IMR-90 (cell line): Measurements from ENCODE around the gene FAM76A. TPM values are rescaled to one million over a fixed set of nuclear protein-coding genes. Genes with fewer than 3 reads are reported as not detected.

Experiments
- ATAC-seq: fragments of 200-7000 bp; cut with Tn5 transposase; 2 replicates; pipeline ENCODE4 v1.9.1; 2020; ENCODE audit warnings: low read depth, mild to moderate bottlenecking, moderate library complexity
- BruUV-seq: library from RNA; stranded (reverse); fragments of 400-500 nt; replicated peaks from 2 replicates; lab custom pipeline; 2021; lab: Mats Ljungman, UMichigan
- CTCF ChIA-PET: fragments of 300-600 bp; formaldehyde crosslinking; extraction: SDS; loops from one replicate; lab custom pipeline; 2021; ENCODE audit warnings: antibody characterized with exemption; lab: Yijun Ruan, JAX
- POLR2A ChIA-PET: fragments of 300-600 bp; sonication (Branson Sonifier 250); formaldehyde crosslinking; loops from one replicate; lab custom pipeline; 2022; ENCODE audit warnings: antibody characterized with exemption; ENCODE audit not compliant: unreplicated experiment; lab: Charles Lee
- DNase-seq: peaks from one replicate; pipeline ENCODE4 v3.0.0; 2013
- H2AFZ ChIP-seq: replicated peaks from 2 replicates; pipeline ENCODE3; 2013; ENCODE audit warnings: low read length, mild to moderate bottlenecking; ENCODE audit not compliant: poor library complexity
- H2AK5ac ChIP-seq: 2 replicates; pipeline ENCODE4 v1.6.1; 2013; ENCODE audit warnings: low read depth, low read length, inconsistent platforms
- H2AK9ac ChIP-seq: replicated peaks from 2 replicates; pipeline ENCODE3; 2013; ENCODE audit warnings: mild to moderate bottlenecking, low read depth, low read length, moderate library complexity; ENCODE audit not compliant: poor library complexity
- H2BK120ac ChIP-seq: 2 replicates; pipeline ENCODE4 v1.6.1; 2013; ENCODE audit warnings: low read depth, low read length, inconsistent platforms
- H2BK15ac ChIP-seq: 3 replicates; pipeline ENCODE4 v1.6.1; 2013; ENCODE audit warnings: low read depth, low read length, inconsistent platforms
- H2BK20ac ChIP-seq: 2 replicates; pipeline ENCODE4 v1.6.1; 2013; ENCODE audit warnings: low read depth, mild to moderate bottlenecking, inconsistent platforms, low read length, moderate library complexity
- H2BK5ac ChIP-seq: 2 replicates; pipeline ENCODE4 v1.6.1; 2013; ENCODE audit warnings: mild to moderate bottlenecking, low read depth, low read length, inconsistent platforms; ENCODE audit not compliant: poor library complexity, severe bottlenecking
- H3K14ac ChIP-seq: replicated peaks from 2 replicates; pipeline ENCODE4 v1.6.1; 2013; ENCODE audit warnings: low read depth, low read length, inconsistent platforms
- H3K18ac ChIP-seq: 2 replicates; pipeline ENCODE4 v1.6.1; 2013; ENCODE audit warnings: low read depth, low read length, control low read depth
- H3K23ac ChIP-seq: 2 replicates; pipeline ENCODE4 v1.6.1; 2013; ENCODE audit warnings: low read depth, low read length, inconsistent platforms
- H3K27ac ChIP-seq: 2 replicates; pipeline ENCODE4 v1.5.1; 2013; ENCODE audit warnings: mild to moderate bottlenecking, control low read depth, low read length; ENCODE audit not compliant: insufficient read depth
- H3K27me3 ChIP-seq: 2 replicates; pipeline ENCODE4 v1.6.1; 2013; ENCODE audit warnings: low read length; ENCODE audit not compliant: control insufficient read depth, insufficient read depth
- H3K36me3 ChIP-seq: 2 replicates; pipeline ENCODE4 v1.6.1; 2013; ENCODE audit warnings: low read length, mixed read lengths; ENCODE audit not compliant: control insufficient read depth, insufficient read depth
- H3K4ac ChIP-seq: 2 replicates; pipeline ENCODE4 v1.6.1; 2013; ENCODE audit warnings: low read depth, low read length, inconsistent platforms
- H3K4me1 ChIP-seq: 2 replicates; pipeline ENCODE4 v1.6.1; 2013; ENCODE audit warnings: low read length, mixed read lengths; ENCODE audit not compliant: control insufficient read depth, insufficient read depth
- H3K4me2 ChIP-seq: 2 replicates; pipeline ENCODE4 v1.6.1; 2013; ENCODE audit warnings: low read depth, mild to moderate bottlenecking, control low read depth, low read length, moderate library complexity
- H3K4me3 ChIP-seq: 2 replicates; pipeline ENCODE4 v1.5.1; 2013; ENCODE audit warnings: low read depth, mild to moderate bottlenecking, control low read depth, low read length, moderate library complexity; ENCODE audit not compliant: insufficient read depth
- H3K56ac ChIP-seq: 2 replicates; pipeline ENCODE4 v1.6.1; 2013; ENCODE audit warnings: low read length, inconsistent platforms; ENCODE audit not compliant: insufficient read depth; ENCODE audit errors: extremely low read depth
- H3K79me1 ChIP-seq, 2 experiments: 2 replicates each; pipeline ENCODE4 v1.6.1; 2013; ENCODE audit warnings: low read length in 2 of 2, inconsistent platforms in 1 of 2, low read depth in 1 of 2
- H3K9ac ChIP-seq: 2 replicates; pipeline ENCODE4 v1.6.1; 2013; ENCODE audit warnings: low read depth, low read length, control low read depth
- H3K9me1 ChIP-seq: 2 replicates; pipeline ENCODE4 v1.6.1; 2013; ENCODE audit warnings: low read length, inconsistent platforms; ENCODE audit not compliant: insufficient read depth
- H3K9me3 ChIP-seq: 2 replicates; pipeline ENCODE4 v1.6.1; 2013; ENCODE audit warnings: low read length; ENCODE audit not compliant: control insufficient read depth, insufficient read depth
- H4K20me1 ChIP-seq: 2 replicates; pipeline ENCODE4 v1.6.1; 2013; ENCODE audit warnings: low read length, inconsistent platforms; ENCODE audit not compliant: insufficient read depth
- H4K5ac ChIP-seq: 2 replicates; pipeline ENCODE4 v1.6.1; 2013; ENCODE audit warnings: mild to moderate bottlenecking, low read depth, low read length, control low read depth
- H4K8ac ChIP-seq, 2 experiments: 2 replicates each; pipeline ENCODE4 v1.6.1; 2013; ENCODE audit warnings: low read depth in 2 of 2, low read length in 2 of 2, control low read depth in 1 of 2, inconsistent platforms in 1 of 2
- H4K91ac ChIP-seq: 2 replicates; pipeline ENCODE4 v1.6.1; 2013; ENCODE audit warnings: low read depth, low read length, inconsistent platforms; ENCODE audit not compliant: insufficient read depth
- BHLHE40 ChIP-seq: fragments of 150-350 bp; IDR thresholded peaks from 2 replicates; pipeline ENCODE4 v1.6.1; 2016; ENCODE audit warnings: mild to moderate bottlenecking, low read depth, low read length
- CHD1 ChIP-seq: IDR thresholded peaks from 2 replicates; pipeline ENCODE4 v1.6.1; 2012; ENCODE audit warnings: low read depth, low read length, improper control_type of control experiment
- FOS ChIP-seq: fragments of 150-350 bp; IDR thresholded peaks from 2 replicates; pipeline ENCODE4 v1.6.1; 2016; ENCODE audit warnings: low read depth, low read length
- MAFK ChIP-seq: IDR thresholded peaks from 2 replicates; pipeline ENCODE4 v1.6.1; 2012; ENCODE audit warnings: low read depth, low read length, improper control_type of control experiment
- MAZ ChIP-seq: IDR thresholded peaks from 2 replicates; pipeline ENCODE4 v1.6.1; 2012; ENCODE audit warnings: low read depth, mild to moderate bottlenecking, low read length, improper control_type of control experiment, moderate library complexity, borderline replicate concordance
- MXI1 ChIP-seq: IDR thresholded peaks from 2 replicates; pipeline ENCODE4 v1.6.1; 2012; ENCODE audit warnings: low read depth, mild to moderate bottlenecking, low read length, moderate library complexity, borderline replicate concordance
- NFE2L2 ChIP-seq: fragments of 150-350 bp; IDR thresholded peaks from 2 replicates; pipeline ENCODE4 v1.6.1; 2016; ENCODE audit warnings: low read depth, mild to moderate bottlenecking, low read length
- POLR2A ChIP-seq: IDR thresholded peaks from 2 replicates; pipeline ENCODE4 v1.6.1; 2012; ENCODE audit warnings: mild to moderate bottlenecking, low read depth, low read length
- RAD21 ChIP-seq: IDR thresholded peaks from 2 replicates; pipeline ENCODE4 v1.6.1; 2012; ENCODE audit warnings: low read length, improper control_type of control experiment
- SMC3 ChIP-seq: fragments of 150-350 bp; IDR thresholded peaks from 2 replicates; pipeline ENCODE4 v1.6.1; 2016; ENCODE audit warnings: low read depth, mild to moderate bottlenecking, antibody characterized with exemption, low read length, moderate library complexity
- USF2 ChIP-seq: fragments of 150-350 bp; IDR thresholded peaks from 2 replicates; pipeline ENCODE4 v1.6.1; 2017; ENCODE audit warnings: mild to moderate bottlenecking, antibody characterized with exemption, low read length, low read depth
- WGBS, 2 experiments: methylation state at CpG; one replicate each; pipeline versions ENCODE4 v1.1.5 to v1.1.7; 2013; ENCODE audit warnings: missing lambda C conversion rate in 2 of 2; ENCODE audit not compliant: insufficient read length in 1 of 2; ENCODE audit errors: extremely low coverage in 2 of 2; 5-methylcytosine and 5-hydroxymethylcytosine counted together
- dilution Hi-C: fragments of 300-500 bp; cut with HindIII; formaldehyde crosslinking; loops from one replicate; pipeline ENCODE4 v1.14.3; 2018; ENCODE audit warnings: low sequenced_read_pairs; ENCODE audit not compliant: unreplicated experiment
- in situ Hi-C: fragments of 300-500 bp; cut with MboI; formaldehyde crosslinking; loops from 3 replicates; pipeline ENCODE4 v1.14.3; 2019; ENCODE audit warnings: low sequenced_read_pairs, inconsistent platforms, mixed read lengths
- intact Hi-C: fragments of 100-400 bp; cut with micrococcal nuclease; formaldehyde crosslinking; loops from 2 replicates; pipeline ENCODE4 v1.10.0; 2022
- polyA plus RNA-seq, 3 experiments: library from polyadenylated mRNA; depleted of rRNA; stranded (reverse); fragments of >200 nt; gene quantifications; 2 replicates each; pipeline ENCODE4 v1.2.3, GENCODE V29; 2012; ENCODE audit warnings: low replicate concordance in 1 of 3
- total RNA-seq: library from RNA; depleted of rRNA; stranded (reverse); fragments of >200 nt; gene quantifications from 2 replicates; pipeline ENCODE4 v1.2.3, GENCODE V29; 2012

The FAM76A gene
- total and polyA plus RNA-seq, 2 of the 4 experiments (the other 2 are of a cell fraction), result 2.3 to 10.0 TPM

- H2AK9ac ChIP-seq, result no peak overlapping the region
- H2AK5ac ChIP-seq, result no peak overlapping the region
- no peak overlapping the region for H3K23ac ChIP-seq
- H3K14ac ChIP-seq, result no peak overlapping the region
- no peak overlapping the region for H4K5ac ChIP-seq
- no TSS peak for BruUV-seq
- TF ChIP-seq SMC3 (no peak), FOS (no peak), CHD1 (no peak), NFE2L2 (no peak), RAD21 (no peak), BHLHE40 (no peak), POLR2A (no peak), USF2 (no peak), MAFK (no peak), MXI1 (no peak), MAZ (no peak)
- H3K4me1 ChIP-seq, result no peaks in the 10 kb centered on the region
- ATAC-seq (no peak), DNase-seq (no peak)
- no peak overlapping the region for H3K4ac ChIP-seq
- POLR2A ChIA-PET, result no interaction called here
- H2AFZ ChIP-seq, result no peak overlapping the region
- no peak overlapping the region for H3K56ac ChIP-seq
- H2BK15ac ChIP-seq, result no peak overlapping the region
- no peaks in the 10 kb centered on the region for H4K20me1 ChIP-seq
- no peaks in the 10 kb centered on the region for H3K27me3 ChIP-seq
- no peak overlapping the region for H4K8ac ChIP-seq
- H3K36me3 ChIP-seq, result peaks cover 20% of the 10 kb centered on the region
- no peak overlapping the region for H3K9ac ChIP-seq
- H3K27ac ChIP-seq, result no peak overlapping the region
- no peak overlapping the region for H2BK20ac ChIP-seq
- CTCF ChIA-PET, result interaction anchor here (1.4 to 2.1 kb wide), 2 partner anchors 12 to 135 kb away, joined by 3 to 6 read pairs; no protein-coding TSS in a partner anchor
- H3K9me1 ChIP-seq, result peaks cover 3% of the 10 kb centered on the region; the same call in 1 of the 2 replicates
- dilution Hi-C loops (no loop called here), in situ Hi-C loops (no loop called here), intact Hi-C loops (no loop called here)
- H3K9me3 ChIP-seq, result no peaks in the 10 kb centered on the region
- H2BK120ac ChIP-seq, result no peak overlapping the region
- no peak overlapping the region for H3K18ac ChIP-seq
- H2BK5ac ChIP-seq, result no peak overlapping the region
- no CpG with 5 or more reads among the region's 5 CpGs for WGBS, 2 experiments
- H3K4me3 ChIP-seq, result no peak overlapping the region
- H3K79me1 ChIP-seq, result peaks cover 0 to 7% of the 10 kb centered on the region in 2 experiments; a peak in 3 of 4 replicates
- no peak overlapping the region for H4K91ac ChIP-seq
- no peak overlapping the region for H3K4me2 ChIP-seq
These were observed 79.0 kb downstream of the FAM76A start for GRCh38 chr1:27804791-27805190.
